Stomach (tissue), 9 donors: ENCODE data around the gene WFS1. TPM values are rescaled to one million over a fixed set of nuclear protein-coding genes. Genes with fewer than 3 reads are reported as not detected.

Source experiments
- DNase-seq, 2 donors: peaks; one replicate each; pipeline versions ENCODE4 v3.0.0 to v3.0.0-alpha.2; 2013 to 2019
- H3K27ac ChIP-seq, 5 donors: fragments of 200-600 bp in 4 of 5; sonication (generic) in 4 of 5; one replicate each; pipeline ENCODE4 v1.5.1; 2013 to 2019; ENCODE audit warnings: mild to moderate bottlenecking in 1 of 5, moderate library complexity in 1 of 5
- H3K27me3 ChIP-seq, 3 donors: fragments of 200-600 bp; sonication (generic); one replicate each; pipeline ENCODE4 v1.5.1; 2017 to 2019; ENCODE audit warnings: mixed run types in 1 of 3
- H3K36me3 ChIP-seq, 4 donors: fragments of 200-600 bp; sonication (generic); 1 replicate in 3 of 4; 2 replicates in 1 of 4; pipeline ENCODE4 v1.5.1; 2016 to 2019
- H3K4me1 ChIP-seq, 4 donors: fragments of 200-600 bp; sonication (generic); one replicate each; pipeline ENCODE4 v1.5.1; 2016 to 2019
- H3K4me3 ChIP-seq, 4 donors: fragments of 200-600 bp; sonication (generic) in 3 of 4; one replicate each; pipeline ENCODE4 v1.5.1; 2016 to 2019; ENCODE audit warnings: mild to moderate bottlenecking in 1 of 4
- H3K9me3 ChIP-seq, 4 donors: fragments of 200-600 bp; sonication (generic); one replicate each; pipeline ENCODE4 v1.5.1; 2016 to 2019
- CTCF ChIP-seq, 7 experiments: fragments of 450-650 bp in 4 of 7; fragments of 200-600 bp in 3 of 7; sonication (generic) in 3 of 7; IDR thresholded peaks; one replicate each; pipeline ENCODE4 v1.5.1; 2016 to 2019; ENCODE audit warnings: antibody characterized with exemption in 7 of 7, control low read depth in 2 of 7, mild to moderate bottlenecking in 1 of 7
- EP300 ChIP-seq: sonication (generic); formaldehyde crosslinking; IDR thresholded peaks from one replicate; pipeline ENCODE4 v1.6.1; 2017; ENCODE audit warnings: antibody characterized with exemption
- POLR2A ChIP-seq, 4 donors: fragments of 450-650 bp; IDR thresholded peaks; one replicate each; pipeline ENCODE4 v1.6.1; 2016; ENCODE audit warnings: antibody characterized with exemption in 4 of 4, control low read depth in 2 of 4, mild to moderate bottlenecking in 1 of 4, moderate library complexity in 1 of 4
- POLR2AphosphoS5 ChIP-seq, 3 donors: sonication (generic); formaldehyde crosslinking; IDR thresholded peaks; one replicate each; pipeline ENCODE4 v1.6.1; 2016; ENCODE audit warnings: antibody characterized with exemption in 3 of 3
- WGBS, 5 donors: extraction: QIAGEN DNeasy Blood & Tissue Kit in 3 of 5; methylation state at CpG; one replicate each; pipeline versions ENCODE4 v1.1.5 to v1.1.7; 2013 to 2018; 5-methylcytosine and 5-hydroxymethylcytosine counted together
- intact Hi-C: fragments of 100-400 bp; cut with DNase I; formaldehyde crosslinking; loops from one replicate; pipeline ENCODE4 v1.15.1; 2023; ENCODE audit warnings: low total_unique reads
- polyA plus RNA-seq, 3 donors: library from polyadenylated mRNA; stranded (reverse); fragments of 200-250 nt; gene quantifications; one replicate each; pipeline ENCODE4 v1.2.3, GENCODE V29; 2013
- total RNA-seq, 5 donors: library from RNA; depleted of rRNA; stranded (reverse); fragments of >200 nt; gene quantifications; one replicate each; pipeline versions ENCODE4 v1.1.0 to v1.2.3, GENCODE V29; 2014 to 2016
- donor health status: healthy with polysubstance abuse.
- donor health status: Bipolar disorder and iron deficiency.
- donor health status: healthy.

WFS1 gene
- total and polyA plus RNA-seq, 8 donors: 4.1 to 60.7 (median 15.1) TPM

- Histone ChIP-seq H3K4me3 (no peak overlapping the region), H3K27me3 (peaks cover 0 to 18% (median 0%) of the 10 kb centered on the region in 3 donors), H3K4me1 (no peaks in the 10 kb centered on the region), H3K27ac (no peak overlapping the region), H3K9me3 (no peaks in the 10 kb centered on the region), H3K36me3 (no peaks in the 10 kb centered on the region)
- intact Hi-C loops: no loop called here
- TF ChIP-seq CTCF (IDR thresholded peaks at IDR 0.05): no peak
- no peak for TF ChIP-seq POLR2A (IDR thresholded peaks at IDR 0.05)
- 80 to 91% (median 84%) methylated on average over 6 of the region's 6 CpGs for WGBS, 5 donors
- DNase-seq: peak in 1 of 2 donors; percentile 8
Measured at GRCh38 chr4:6233929-6234328, 35.7 kb upstream of the WFS1 start.

GRCh38 chr4:6235012-6235411, 34.6 kb upstream of the WFS1 start:
- WGBS, 5 donors: 77 to 98% (median 82%) methylated on average over 4 to 7 of the region's 7 CpGs
- Histone ChIP-seq H3K36me3 (no peaks in the 10 kb centered on the region), H3K27ac (no peak overlapping the region), H3K4me3 (no peak overlapping the region), H3K27me3 (peaks cover 0 to 29% (median 0%) of the 10 kb centered on the region in 3 donors), H3K4me1 (no peaks in the 10 kb centered on the region), H3K9me3 (no peaks in the 10 kb centered on the region)
- intact Hi-C loops: no loop called here
- TF ChIP-seq POLR2A (IDR thresholded peaks at IDR 0.05) (no peak), POLR2AphosphoS5 (IDR thresholded peaks at IDR 0.05) (no peak), EP300 (no peak), CTCF (IDR thresholded peaks at IDR 0.05) (no peak)
- peak in 1 of 2 donors; percentile 1 for DNase-seq

- Histone ChIP-seq H3K36me3 (no peaks in the 10 kb centered on the region), H3K27ac (no peak overlapping the region), H3K4me1 (no peaks in the 10 kb centered on the region), H3K27me3 (peaks cover 0 to 40% (median 0%) of the 10 kb centered on the region in 3 donors), H3K4me3 (no peak overlapping the region), H3K9me3 (no peaks in the 10 kb centered on the region)
- intact Hi-C loops: no loop called here
- WGBS, 5 donors: 49 to 74% (median 66%) methylated on average over 17 of the region's 17 CpGs
- DNase-seq: peak; percentile 15 to 28
- no peak for TF ChIP-seq EP300
- no peak for TF ChIP-seq CTCF (IDR thresholded peaks at IDR 0.05)
- no peak for TF ChIP-seq POLR2AphosphoS5 (IDR thresholded peaks at IDR 0.05)
- TF ChIP-seq POLR2A (IDR thresholded peaks at IDR 0.05): no peak
Measured at GRCh38 chr4:6235901-6236640, 33.6 kb upstream of the WFS1 start.

- H3K27ac ChIP-seq: no peak overlapping the region
- intact Hi-C loops: no loop called here
Measured at GRCh38 chr4:6236816-6237390, 32.7 kb upstream of the WFS1 start.

More at GRCh38 chr4:6236816-6237390, 32.7 kb upstream of the WFS1 start:
- Histone ChIP-seq H3K4me1 (no peaks in the 10 kb centered on the region), H3K4me3 (no peak overlapping the region), H3K9me3 (no peaks in the 10 kb centered on the region), H3K27me3 (peaks cover 0 to 44% (median 0%) of the 10 kb centered on the region in 3 donors), H3K36me3 (no peaks in the 10 kb centered on the region)
- DNase-seq: no peak
- no peak for TF ChIP-seq POLR2A (IDR thresholded peaks at IDR 0.05)
- TF ChIP-seq POLR2AphosphoS5 (IDR thresholded peaks at IDR 0.05): no peak
- TF ChIP-seq CTCF (IDR thresholded peaks at IDR 0.05): no peak
- TF ChIP-seq EP300: no peak
- WGBS, 5 donors: 66 to 76% (median 74%) methylated on average over 12 of the region's 12 CpGs
